Left ventricle myocardium inferior (tissue), 1 donor: ENCODE measurements around the gene WTAP. TPM values are rescaled to one million over a fixed set of nuclear protein-coding genes. Genes with fewer than 3 reads are reported as not detected.
"Not testable (repeated sequence)": the region's sequence is repeated elsewhere in the genome, so short reads cannot be mapped to it uniquely, and the experiment has no call there.

Source experiments
- DNase-seq: peaks from one replicate; pipeline ENCODE4 v3.0.0-alpha.2; 2020
- H3K27ac ChIP-seq: fragments of 200-600 bp; replicated peaks from 2 replicates; pipeline ENCODE4 v1.8.0; 2021
- H3K27me3 ChIP-seq: fragments of 200-600 bp; 2 replicates; pipeline ENCODE4 v1.8.0; 2021; ENCODE audit warnings: low read depth
- H3K36me3 ChIP-seq: fragments of 200-600 bp; 2 replicates; pipeline ENCODE4 v1.8.0; 2021
- H3K4me1 ChIP-seq: fragments of 200-600 bp; 2 replicates; pipeline ENCODE4 v1.8.0; 2021
- H3K4me3 ChIP-seq: fragments of 200-600 bp; 2 replicates; pipeline ENCODE4 v1.8.0; 2021; ENCODE audit warnings: mild to moderate bottlenecking, moderate library complexity
- H3K9me3 ChIP-seq: fragments of 200-600 bp; replicated peaks from 2 replicates; pipeline ENCODE4 v1.8.0; 2021
- CTCF ChIP-seq: fragments of 200-600 bp; IDR thresholded peaks from 2 replicates; pipeline ENCODE4 v1.8.0; 2021; ENCODE audit warnings: antibody characterized with exemption, mild to moderate bottlenecking, borderline replicate concordance
- intact Hi-C: fragments of 100-400 bp; cut with micrococcal nuclease; formaldehyde crosslinking; loops from one replicate; pipeline ENCODE4 v1.11.0; 2022
- total RNA-seq: library from RNA; stranded (reverse); fragmentation: NEBNext Ultra II Directional; extraction: Animal tissue kit (Norgen Biotek cat#: 25700); gene quantifications from one replicate; pipeline ENCODE4 v1.2.1, GENCODE V29; 2021
- donor health status: DM: no; HTN: yes; CAD: no; lungs with severe emphysema.

Gene WTAP
- total RNA-seq, 1 donor from 2014 or later = 47.5 TPM

- DNase-seq = peak; percentile 93
- peak within 1 kb of the TSS; percentile 99 for H3K27ac ChIP-seq
- H3K36me3 ChIP-seq = peaks cover 50% of the 10 kb centered on the region
- no peak for TF ChIP-seq CTCF
- intact Hi-C loops = no loop called here
- no peaks in the 10 kb centered on the region for H3K9me3 ChIP-seq
- peak within 1 kb of the TSS; percentile 89 for H3K4me3 ChIP-seq
- H3K4me1 ChIP-seq = peaks cover 81% of the 10 kb centered on the region
- H3K27me3 ChIP-seq = no peaks in the 10 kb centered on the region
Observed at GRCh38 chr6:159790149-159790955, 63.0 kb downstream of the WTAP start, which contains the start of gene MRPL18. MRPL18 (plus strand) TSS chr6:159790467; CDS start chr6:159790588, 121 bp downstream.

GRCh38 chr6:159790956-159791598 is 63.8 kb downstream of the WTAP start:
- Histone ChIP-seq H3K27me3 (no peaks in the 10 kb centered on the region), H3K27ac (peak overlapping the region; percentile 99), H3K36me3 (peaks cover 48% of the 10 kb centered on the region), H3K4me3 (peak overlapping the region; percentile 89), H3K4me1 (peaks cover 83% of the 10 kb centered on the region), H3K9me3 (no peaks in the 10 kb centered on the region)
- no peak for DNase-seq
- TF ChIP-seq CTCF = no peak
- intact Hi-C loops = no loop called here

- H3K27ac ChIP-seq, DNase-seq, H3K9me3 ChIP-seq, H3K4me3 ChIP-seq, intact Hi-C loops, H3K27me3 ChIP-seq: not testable (repeated sequence)
- Histone ChIP-seq H3K4me1 (peaks cover 53% of the 10 kb centered on the region), H3K36me3 (peaks cover 68% of the 10 kb centered on the region)
Observed at GRCh38 chr6:159794976-159795375, 67.7 kb downstream of the WTAP start.

- no peaks in the 10 kb centered on the region for H3K27me3 ChIP-seq
- no peak for TF ChIP-seq CTCF
- no peak overlapping the region for H3K27ac ChIP-seq
- peaks cover 30% of the 10 kb centered on the region for H3K4me1 ChIP-seq
- H3K4me3 ChIP-seq = no peak overlapping the region
- H3K36me3 ChIP-seq = peaks cover 60% of the 10 kb centered on the region
- DNase-seq = no peak
- intact Hi-C loops = no loop called here
- H3K9me3 ChIP-seq = no peaks in the 10 kb centered on the region
Observed at GRCh38 chr6:159797554-159797953, 70.2 kb downstream of the WTAP start.

- no peaks in the 10 kb centered on the region for H3K9me3 ChIP-seq
- no peak for TF ChIP-seq CTCF
- no peak within 1 kb of the TSS for H3K27ac ChIP-seq
- intact Hi-C loops = no loop called here
- DNase-seq = no peak
- peaks cover 13% of the 10 kb centered on the region for H3K4me1 ChIP-seq
- H3K4me3 ChIP-seq = no peak within 1 kb of the TSS
- H3K36me3 ChIP-seq = peaks cover 43% of the 10 kb centered on the region
- no peaks in the 10 kb centered on the region for H3K27me3 ChIP-seq
Observed at GRCh38 chr6:159800141-159800865, 73.0 kb downstream of the WTAP start, which contains the start of gene PNLDC1. PNLDC1 (plus strand) TSS chr6:159800276; CDS start chr6:159800308, 32 bp downstream.
